SW 1271 (cell line): Measurements from ENCODE around the gene RNF157.

Source experiments
- DNase-seq, 2 experiments: peaks; one replicate each; lab custom pipeline; 2025; lab: John Stamatoyannopoulos, UW

RNF157 gene

DNA sequence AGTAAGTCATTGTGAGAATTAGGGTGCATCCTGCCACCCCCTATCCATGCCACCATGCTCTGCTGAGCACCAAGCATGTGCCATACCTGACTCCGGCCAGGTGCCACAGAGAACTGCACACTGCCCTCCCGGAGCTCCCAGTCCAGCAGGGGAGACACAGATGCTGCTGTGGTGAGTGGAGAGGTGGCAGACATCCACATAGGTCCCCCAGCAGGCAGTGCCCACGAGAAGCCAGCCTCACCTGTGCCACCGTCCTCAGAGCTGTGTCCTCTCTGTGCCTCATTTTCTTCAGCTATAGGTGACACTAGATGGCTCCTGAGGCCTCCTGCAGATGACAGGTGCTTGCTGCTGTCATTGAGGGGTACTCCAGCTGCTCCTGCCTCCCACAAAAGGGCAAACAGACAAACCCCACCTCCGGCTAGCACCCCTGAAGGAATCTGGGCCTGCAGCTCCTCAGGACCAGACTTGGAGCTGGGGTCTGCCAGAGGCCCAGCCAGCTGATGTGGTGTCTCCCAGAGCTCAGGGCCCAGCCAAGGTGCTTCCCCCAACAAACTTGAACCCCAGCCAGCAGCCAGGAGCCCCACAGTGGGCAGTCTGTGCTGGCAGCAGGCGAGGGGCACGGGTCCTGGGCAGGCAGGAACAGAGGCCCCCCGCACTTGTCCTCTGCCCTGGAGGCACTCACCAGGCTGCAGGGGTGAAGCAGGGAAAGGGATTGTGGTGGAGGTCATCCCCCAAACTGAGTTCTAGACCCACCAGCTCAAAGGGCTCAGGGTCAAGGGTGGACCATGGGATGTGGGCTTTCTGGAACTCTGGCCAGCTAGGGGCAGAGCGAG is 116.3 kb downstream of the RNF157 start:
- DNase-seq: no peak

DNA sequence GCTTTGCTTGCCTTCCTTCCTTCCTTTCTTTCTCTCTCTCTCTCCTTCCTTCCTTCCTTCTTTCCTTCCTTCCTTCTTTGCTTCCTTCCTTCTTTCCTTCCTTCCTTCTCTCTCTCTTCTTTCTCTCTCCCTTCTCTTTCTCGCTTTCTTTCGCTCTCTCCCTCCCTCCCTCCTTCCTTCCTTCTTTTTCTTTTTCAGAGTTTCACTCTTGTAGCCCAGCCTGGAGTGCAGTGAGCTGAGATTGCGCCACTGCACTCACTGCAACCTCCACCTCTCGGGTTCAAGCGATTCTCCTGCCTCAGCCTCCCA is 117.1 kb downstream of the RNF157 start:
- DNase-seq: no peak

DNA sequence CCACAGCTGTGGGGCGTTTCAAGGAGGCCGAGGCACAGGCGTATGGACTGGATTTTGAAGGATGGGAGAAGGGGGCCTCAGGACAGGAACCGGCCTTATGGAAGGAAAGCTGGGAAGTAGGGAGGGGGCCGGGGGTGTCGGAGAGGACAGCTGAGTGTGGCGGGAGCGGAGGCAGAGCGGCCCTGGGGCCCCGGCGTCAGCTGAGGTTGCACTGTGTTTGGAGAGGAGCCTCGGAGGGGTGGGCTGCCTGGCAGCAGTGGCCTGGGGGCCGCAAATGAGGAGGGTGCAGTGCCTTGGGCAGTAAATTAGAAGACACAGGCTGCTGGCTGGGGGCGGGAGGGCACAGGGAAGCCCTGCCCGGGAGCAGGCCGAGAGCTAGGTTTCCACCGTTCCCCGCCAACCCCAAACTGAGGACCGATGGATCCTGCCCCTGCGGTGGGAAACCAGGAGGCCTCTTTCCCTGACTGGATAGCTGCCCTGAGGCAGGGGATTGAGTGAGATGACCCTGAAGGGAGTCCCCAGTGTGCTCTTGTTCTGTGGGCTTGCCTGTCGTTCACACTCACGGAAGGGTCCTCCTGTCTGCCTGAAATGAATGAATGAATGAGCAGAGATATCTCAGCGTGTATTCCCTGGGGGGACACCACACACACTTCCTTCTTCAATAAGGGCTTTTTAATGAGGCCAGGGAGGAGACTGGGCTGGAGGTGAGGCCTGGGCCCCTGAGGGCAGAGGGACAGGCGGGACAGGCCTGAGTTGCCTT is 117.7 kb downstream of the RNF157 start:
- peak in 1 of 2 experiments; percentile 6 for DNase-seq

DNA sequence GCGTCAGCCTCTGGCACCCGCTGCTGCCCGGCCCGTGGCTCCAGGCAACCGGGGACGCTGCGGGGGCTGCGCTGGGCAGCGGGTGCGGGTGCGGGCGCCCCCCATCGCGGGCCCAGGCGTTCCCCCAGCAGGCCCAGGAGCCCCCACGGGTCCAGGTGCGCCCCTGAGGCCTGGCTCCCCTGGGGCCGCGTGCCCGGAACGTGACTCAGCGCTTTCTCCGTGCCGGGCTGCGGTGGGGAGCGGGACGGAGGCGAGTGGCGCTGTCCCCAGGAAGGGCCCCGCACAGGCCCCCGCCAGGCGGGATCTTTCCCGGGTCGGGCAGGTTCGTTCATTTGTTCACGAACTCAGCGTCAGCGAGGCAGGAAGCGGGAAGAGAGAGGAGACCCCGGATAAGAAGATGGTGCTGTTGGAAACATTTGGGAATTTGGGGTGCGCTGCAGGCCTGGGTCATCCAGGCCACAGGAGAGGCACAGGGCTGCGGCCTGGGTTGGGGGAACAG is 118.3 kb downstream of the RNF157 start:
- no peak for DNase-seq

DNA sequence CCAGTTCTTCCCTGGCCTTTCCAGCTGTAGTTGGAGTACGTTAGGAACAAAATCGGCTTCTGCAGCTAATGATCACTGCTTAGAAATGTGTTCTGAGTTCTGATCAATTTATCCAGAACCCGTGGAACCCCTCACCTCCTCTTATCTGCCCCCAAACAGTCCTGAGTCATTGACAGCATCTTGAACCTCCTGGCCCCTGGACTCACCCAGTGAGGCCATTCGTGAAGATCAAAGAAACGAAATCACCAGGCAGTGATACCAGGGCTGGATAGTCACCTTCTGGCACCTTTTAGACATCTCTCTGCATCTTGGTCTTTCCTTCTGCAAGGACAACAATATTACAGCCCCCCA is 119.7 kb downstream of the RNF157 start:
- DNase-seq: no peak

DNA sequence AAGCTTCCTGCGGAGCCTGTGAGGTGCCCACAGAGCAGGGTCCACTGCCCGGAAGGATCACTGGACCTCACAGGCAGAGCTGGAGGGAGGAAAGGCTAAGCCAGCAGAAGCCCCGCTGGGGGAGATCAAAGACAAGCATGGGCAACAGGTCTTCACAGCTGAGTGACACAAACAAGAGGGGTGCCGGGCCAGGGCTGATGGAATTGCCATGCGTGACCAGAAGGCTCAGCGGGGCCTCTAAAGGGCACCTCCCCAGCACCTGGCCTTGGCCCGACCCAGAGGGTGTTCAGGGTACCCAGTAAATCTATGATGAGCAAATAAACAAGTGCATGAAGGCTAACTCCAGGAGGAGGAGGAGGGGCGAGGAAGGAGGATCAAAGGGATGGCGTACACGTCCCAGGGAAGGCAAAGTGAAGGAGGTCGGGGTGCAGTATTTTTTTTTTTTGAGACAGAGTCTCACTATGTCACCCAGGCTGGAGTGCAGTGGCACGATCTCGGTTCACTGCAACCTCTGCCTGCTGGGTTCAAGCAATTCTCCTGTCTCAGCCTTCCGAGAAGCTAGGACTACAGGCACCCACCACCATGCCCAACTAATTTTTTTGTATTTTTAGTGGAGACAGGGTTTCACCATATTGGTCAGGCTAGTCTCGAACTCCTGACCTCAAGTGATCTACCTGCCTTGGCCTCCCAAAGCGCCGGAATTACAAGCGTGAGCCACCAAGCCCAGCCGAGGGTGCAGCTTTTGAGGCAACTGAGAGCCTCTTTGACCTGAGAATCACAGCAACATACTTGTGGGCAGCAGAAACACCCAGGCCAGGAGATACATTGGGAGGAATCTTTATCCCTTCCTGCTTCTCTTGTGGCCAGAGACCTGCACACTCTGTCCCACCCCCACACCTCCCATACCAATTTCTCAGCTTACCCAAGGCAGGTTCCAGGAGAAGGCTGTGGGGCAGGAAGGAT is 120.6 kb downstream of the RNF157 start:
- no peak for DNase-seq

DNA sequence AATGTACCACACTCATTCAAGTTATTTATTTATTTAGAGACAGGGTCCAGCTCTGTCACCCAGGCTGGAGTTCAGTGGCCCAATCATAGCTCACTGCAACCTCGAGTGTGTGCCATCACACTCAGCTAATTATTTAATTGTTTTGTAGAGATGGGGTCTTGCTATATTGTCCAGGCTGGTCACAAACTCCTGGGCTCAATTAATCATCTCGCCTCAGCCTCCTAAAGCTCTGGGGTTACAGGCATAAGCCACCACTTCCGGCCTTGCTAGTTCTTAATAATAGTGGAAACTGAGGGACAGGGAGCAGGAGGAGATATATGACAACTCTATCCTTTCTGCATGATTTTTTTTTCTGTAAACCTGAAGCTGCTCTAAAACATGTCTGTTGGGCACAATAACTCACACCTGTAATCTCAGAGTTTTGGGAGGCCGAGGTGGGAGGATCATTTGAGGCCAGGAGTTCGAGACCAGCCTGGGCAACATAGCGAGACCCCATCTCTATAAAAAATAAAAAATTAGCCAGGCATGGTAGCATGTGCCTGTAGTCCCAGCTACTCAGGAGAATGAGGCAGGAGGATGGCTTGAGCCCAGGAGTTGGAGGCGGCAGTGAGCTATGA is 125.0 kb downstream of the RNF157 start:
- no peak for DNase-seq

DNA sequence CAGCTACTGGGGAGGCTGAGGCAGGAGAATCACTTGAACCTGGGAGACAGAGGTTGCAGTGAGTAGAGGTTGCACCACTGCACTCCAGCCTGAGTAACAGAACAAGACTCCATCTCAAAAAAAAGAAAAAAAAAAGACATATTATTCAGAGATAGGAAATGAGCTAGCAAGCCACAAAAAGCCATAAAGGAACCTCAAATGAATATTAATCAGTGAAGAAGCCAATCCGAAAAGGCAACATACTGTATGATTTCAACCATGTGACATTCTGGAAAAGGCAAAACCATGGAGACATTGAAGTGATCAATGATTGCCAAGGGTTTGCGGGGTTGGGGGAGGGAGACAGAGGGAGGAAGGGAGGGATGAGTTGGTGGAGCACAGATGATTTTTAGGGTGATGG is 128.3 kb downstream of the RNF157 start:
- no peak for DNase-seq

DNA sequence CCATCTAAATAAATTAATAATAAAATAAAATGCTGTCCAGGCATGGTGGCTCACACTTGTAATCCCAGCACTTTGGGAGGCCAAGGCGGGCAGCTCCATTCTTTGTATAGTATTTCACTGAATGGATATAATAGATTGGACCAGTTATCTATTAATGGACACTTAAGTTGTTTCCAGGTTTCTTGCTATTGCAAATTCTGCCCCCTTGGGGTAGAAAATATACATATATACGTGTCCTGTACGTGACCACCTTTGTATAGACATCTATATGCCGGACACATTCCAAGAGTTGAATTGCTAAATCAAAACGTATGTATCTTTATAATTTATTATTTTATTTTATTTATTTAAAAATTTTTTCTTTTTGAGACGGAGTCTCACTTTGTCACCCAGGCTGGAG is 132.8 kb downstream of the RNF157 start:
- DNase-seq: peak in 1 of 2 experiments; percentile 23

DNA sequence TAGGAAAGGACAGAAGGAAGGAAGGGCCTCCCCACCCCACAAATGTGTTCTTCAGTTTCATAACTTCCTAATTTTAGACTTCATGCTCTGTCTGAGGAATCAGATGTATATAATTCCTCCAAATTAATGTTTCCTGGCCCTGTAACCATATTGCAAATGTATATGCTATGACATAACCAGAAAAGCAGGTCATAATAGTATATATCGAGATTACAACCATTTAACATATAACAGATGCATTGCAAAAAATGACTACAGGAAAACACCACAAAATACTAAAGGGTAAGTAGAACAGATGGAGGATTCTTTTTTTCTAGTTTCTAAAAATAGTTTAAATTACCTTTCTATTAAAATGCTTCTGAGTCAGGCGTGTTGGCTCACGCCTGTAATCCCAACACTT is 133.6 kb downstream of the RNF157 start:
- no peak for DNase-seq

DNA sequence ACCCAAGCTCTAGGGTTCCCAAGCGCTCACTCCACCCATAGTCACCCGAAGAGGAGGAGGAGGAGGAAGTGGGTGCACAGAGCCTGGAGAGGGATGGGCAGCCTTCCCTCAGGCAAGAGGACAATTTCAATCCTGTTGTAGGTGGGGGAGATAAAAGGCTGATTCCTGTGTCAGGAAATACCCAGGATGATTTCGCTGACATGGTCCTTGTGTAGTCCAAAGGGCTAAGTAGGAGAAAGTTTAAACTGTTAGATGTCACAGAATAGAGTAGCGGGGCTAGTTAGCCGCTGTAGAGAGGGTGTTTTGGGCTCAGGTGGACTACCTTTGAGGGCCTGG is 135.4 kb downstream of the RNF157 start:
- no peak for DNase-seq

DNA sequence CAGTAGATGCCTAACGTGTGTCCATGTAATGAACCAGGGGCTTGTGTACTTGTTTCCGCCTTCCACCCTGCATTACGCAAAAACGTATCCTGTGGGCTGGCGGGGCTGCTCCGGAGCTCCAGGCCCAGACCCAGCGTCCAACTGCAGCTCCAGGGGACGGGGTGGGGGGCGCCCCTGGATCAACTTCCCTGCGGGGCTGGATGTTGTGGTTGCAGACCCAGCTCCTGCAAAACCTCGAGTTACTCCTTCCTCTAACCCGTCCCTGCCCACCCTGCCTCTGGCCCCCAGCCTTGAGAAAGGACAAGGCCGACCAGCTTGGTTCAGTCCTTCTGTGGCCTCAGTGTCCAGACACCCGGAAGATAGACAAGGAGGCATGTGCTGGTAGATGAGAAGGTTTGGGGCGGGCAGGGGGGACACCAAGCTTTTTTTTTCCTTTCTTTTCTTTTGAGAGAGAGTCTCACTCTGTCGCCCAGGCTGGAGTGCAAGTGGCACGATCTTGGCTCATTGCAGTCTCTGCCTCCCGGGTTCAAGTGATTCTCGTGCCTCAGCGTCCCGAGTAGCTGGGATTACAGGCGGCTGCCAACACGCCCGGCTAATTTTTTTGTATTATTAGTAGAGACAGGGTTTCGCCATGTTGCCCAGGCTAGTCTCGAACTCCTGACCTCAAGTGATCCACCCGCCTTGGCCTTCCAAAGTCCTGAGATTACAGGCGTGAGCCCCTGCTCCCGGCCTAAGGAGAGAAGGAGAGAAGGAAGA is 136.0 kb downstream of the RNF157 start:
- DNase-seq: no peak

DNA sequence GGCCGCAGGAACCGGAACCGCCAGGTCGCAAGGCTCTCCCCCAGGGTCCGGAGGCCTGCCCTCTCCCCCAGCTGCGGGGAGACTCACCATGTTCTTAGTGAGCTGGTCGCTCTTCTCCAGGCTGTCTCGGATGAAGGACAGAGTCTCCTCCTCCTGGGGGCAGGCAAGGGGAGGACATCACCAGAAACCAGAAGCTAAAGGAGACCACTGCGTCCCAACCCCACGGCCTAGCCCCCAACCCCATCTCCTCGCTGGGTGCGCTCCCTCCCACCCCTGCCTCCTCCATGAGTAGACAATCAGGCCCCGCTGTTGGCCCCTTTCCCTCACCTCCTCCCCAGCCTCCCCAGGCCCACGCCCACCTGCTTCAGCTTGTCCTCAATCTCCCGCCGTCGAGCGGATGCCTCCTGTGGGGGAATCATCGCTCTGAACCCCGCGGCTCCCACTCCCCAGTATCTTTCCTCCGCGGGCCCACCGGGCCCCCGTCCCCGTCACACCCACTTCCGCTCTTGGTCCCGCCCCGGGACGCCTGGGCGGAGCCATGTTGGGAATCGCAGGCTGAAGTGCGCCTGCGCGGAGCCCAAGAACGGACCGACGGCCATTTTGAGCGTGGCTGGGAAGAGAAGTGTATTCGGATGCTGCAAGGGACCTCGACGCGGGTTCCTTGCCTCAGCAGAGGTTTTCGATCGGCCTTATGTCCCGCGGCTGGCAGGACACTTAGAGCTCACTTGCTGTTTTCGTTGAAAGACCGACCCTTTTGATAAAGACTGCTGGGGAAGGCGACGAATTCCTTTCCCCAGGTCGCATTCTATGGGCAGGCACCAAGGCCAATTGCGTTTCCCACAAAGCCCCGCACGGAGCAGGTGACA is 136.8 kb downstream of the RNF157 start, which contains the start of gene EXOC7:
Gene EXOC7 (minus strand): TSS at position 514 of the 866 bp plus-strand sequence. CDS start 95 bp downstream, at position 419.
- DNase-seq: peak; percentile 57 to 85

DNA sequence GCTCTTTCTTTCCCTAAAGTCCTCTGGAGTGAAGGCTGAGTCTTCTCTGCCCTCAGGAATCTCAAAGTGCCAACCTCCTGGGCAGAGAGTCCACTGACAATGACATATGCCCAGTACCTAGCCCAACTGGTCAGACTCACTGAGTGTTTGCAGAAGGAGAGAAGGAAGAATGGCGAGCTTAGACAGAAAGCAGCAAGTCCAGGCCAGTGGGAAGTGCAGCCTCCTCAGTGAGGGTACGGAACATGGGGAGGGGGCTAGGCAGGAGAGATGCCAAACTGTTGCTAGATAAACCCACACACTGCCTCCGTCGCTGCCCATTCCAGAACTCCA is 137.4 kb downstream of the RNF157 start:
- no peak for DNase-seq

DNA sequence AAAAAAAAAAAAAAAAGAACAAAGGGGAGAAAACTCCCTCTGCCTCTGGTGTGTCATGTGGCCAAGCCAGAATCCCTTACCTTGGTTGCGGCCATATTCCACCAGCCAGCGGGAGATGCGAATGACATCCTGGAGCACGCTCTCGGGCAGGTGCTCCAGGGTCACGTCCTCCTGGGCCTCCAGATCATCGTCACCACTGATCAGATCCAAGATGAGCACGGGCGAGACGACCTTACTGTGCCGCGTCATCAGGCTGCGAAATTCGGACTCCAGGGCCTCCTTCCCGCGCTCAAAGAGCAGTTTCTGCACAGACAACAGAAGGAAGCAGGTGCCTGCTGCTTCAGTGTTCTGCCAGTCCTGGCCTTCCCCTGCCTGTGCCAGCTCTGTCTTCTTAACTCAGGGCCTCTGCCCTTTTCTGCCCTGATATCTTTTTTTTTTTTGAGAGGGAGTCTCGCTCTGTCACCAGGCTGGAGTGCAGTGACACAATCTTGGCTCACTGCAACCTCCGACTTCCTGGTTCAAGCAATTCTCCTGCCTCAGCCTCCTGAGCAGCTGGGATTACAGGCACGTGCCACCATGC is 142.5 kb downstream of the RNF157 start:
- DNase-seq: no peak

DNA sequence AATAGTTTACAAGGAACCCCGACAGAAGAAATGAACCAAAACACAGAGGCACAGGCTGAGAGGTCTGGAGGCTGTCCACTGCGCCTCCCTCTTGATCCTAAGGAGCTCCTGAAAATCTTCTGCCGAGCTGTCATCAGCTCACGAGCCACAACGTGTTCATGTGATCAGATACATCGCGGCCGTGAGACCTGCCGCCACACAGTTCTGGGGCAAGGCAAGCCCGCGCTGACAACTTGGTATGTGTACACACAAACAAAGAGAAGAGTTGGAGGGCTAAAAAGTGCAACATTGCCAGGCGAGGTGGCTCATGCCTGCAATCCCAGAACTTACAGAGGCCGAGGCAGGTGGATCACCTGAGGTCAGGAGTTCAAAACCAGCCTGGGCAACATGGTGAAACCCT is 144.3 kb downstream of the RNF157 start:
- no peak for DNase-seq

DNA sequence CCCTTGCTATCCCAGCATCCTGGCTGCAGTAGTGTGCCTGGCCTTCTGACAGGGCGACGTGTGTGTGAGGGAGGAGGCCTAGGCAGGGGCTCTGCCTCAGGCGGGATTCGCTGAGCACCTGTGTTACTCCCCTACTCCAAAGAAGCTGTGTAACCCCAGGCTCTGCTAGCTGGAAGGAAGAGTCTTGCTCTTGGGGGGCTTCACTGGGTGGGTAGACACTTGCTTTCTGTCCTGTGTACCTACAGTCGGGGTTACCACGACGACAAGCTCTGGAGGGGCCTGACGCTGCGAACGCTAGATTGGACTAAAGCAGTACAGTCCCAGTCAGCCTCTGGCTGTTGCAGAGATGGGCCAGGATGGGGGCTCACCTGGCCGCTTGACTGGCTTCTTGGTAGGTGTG is 146.2 kb downstream of the RNF157 start:
- no peak for DNase-seq

DNA sequence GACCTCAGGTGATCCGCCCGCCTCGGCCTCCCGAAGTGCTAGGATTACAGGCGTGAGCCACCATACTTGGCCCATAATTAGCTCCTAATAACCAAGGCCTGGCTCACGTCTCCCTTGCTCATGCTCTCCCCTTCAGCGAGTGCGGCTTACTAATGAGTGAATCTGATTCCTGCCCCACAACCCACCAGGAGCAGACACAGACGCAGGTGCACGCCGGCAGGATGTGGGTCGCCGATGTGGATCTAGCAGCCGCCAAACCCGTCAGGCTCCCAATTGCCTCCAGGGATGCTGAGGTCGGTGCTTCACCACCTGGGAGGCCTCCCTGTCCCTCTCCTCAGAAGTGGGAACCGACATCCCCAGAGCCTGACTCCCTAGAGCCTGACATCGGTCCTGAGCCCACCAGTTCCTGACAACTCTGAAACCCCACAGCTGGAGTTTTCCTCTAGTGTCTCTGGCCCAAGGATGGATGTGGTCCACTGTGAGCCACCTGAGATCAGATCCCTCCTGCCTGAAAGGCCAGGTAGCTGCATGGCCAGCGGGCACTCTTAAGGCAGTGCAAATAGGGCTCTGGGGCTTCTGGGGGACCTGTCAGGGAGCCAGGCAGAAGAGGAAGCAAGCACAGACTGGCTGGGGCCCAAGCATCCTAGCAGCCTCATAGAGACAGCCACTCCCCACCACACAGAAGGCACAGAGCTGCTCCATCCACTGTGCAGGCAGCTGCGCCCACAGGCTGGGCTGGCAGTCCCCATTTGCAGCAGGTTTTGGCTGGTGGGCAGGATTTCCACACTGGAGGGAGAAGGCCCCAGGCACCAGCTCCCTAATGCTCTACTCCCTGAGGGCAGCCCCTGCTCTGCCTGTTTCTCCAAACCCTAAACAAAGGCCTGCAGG is 147.5 kb downstream of the RNF157 start:
- DNase-seq: no peak
